DND-41 (cell line): ENCODE measurements around the gene FHOD3.

Experiments used
- CTCF ChIP-seq: IDR thresholded peaks from 2 replicates; pipeline ENCODE4 v1.5.1; 2012; ENCODE audit warnings: borderline replicate concordance, low read length, moderate library complexity, mild to moderate bottlenecking; ENCODE audit not compliant: poor library complexity, severe bottlenecking; ENCODE audit errors: extremely low read depth
- EZH2 ChIP-seq: IDR thresholded peaks from 3 replicates; pipeline ENCODE4 v1.6.1; 2012; ENCODE audit warnings: borderline replicate concordance, low read depth, mild to moderate bottlenecking, moderate library complexity, low read length, inconsistent platforms; ENCODE audit not compliant: severe bottlenecking

- peak; percentile 65 for TF ChIP-seq CTCF
- no peak for TF ChIP-seq EZH2
Measured at GRCh38 chr18:36572135-36572856, 274.8 kb downstream of the FHOD3 start.
